ENCODE measurements around the gene CCDC157. TPM values are rescaled to one million over a fixed set of nuclear protein-coding genes. Genes with fewer than 3 reads are reported as not detected.

The CCDC157 gene
- total RNA-seq, 4 donors from 2014 or later = 0.41 to 1.4 (median 1.1) TPM

DNA sequence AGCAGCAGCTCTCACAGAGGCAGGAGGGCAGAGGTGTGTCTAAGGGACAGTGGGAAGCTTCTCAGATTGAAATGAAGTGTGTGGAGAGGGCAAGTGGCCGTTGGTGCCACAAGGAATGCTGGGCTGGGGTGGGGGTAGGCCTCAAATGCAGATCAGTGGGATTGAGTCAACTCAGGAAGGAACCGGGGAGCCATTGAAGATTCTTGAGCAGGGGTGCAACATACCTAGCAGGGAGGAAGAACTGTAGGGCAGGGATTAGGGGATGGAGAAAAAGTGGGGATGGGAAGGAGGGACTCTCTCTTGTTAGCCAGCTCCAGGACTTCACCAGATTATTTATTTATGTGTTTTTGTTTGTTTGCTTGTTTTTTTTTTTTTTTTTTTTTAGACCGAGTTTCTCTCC, 37.1 kb downstream of the CCDC157 start:
- intact Hi-C loops (cut with DNase I; ENCODE audit: low total_unique reads) (no loop called here), in situ Hi-C loops (cut with MboI; ENCODE audit: low sequenced_read_pairs in 4 of 4) (loop anchor here (5.0 to 25.0 kb wide), 6 partner anchors 88 to 282 kb away; partner anchors contain the start of genes CASTOR1 (in 1 of the 4) and OSM (in 1 of the 4))
- ATAC-seq (no peak), DNase-seq (no peak)
- H3K4me1 ChIP-seq = peaks cover 0 to 14% of the 10 kb centered on the region in 2 donors
- H3K27ac ChIP-seq = no peak overlapping the region
- H3K4me3 ChIP-seq = no peak overlapping the region
- H3K9me3 ChIP-seq = no peaks in the 10 kb centered on the region
- no peaks in the 10 kb centered on the region for H3K36me3 ChIP-seq
- H3K27me3 ChIP-seq = peaks cover 24 to 35% (median 31%) of the 10 kb centered on the region in 3 donors
- TF ChIP-seq POLR2A (IDR thresholded peaks at IDR 0.05) = no peak
- TF ChIP-seq, protein P1, sequence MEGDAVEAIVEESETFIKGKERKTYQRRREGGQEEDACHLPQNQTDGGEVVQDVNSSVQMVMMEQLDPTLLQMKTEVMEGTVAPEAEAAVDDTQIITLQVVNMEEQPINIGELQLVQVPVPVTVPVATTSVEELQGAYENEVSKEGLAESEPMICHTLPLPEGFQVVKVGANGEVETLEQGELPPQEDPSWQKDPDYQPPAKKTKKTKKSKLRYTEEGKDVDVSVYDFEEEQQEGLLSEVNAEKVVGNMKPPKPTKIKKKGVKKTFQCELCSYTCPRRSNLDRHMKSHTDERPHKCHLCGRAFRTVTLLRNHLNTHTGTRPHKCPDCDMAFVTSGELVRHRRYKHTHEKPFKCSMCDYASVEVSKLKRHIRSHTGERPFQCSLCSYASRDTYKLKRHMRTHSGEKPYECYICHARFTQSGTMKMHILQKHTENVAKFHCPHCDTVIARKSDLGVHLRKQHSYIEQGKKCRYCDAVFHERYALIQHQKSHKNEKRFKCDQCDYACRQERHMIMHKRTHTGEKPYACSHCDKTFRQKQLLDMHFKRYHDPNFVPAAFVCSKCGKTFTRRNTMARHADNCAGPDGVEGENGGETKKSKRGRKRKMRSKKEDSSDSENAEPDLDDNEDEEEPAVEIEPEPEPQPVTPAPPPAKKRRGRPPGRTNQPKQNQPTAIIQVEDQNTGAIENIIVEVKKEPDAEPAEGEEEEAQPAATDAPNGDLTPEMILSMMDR (IDR thresholded peaks at IDR 0.05 in 4 of 5, conservative IDR thresholded peaks at IDR 0.05 in 1 of 5) = no peak

DNA sequence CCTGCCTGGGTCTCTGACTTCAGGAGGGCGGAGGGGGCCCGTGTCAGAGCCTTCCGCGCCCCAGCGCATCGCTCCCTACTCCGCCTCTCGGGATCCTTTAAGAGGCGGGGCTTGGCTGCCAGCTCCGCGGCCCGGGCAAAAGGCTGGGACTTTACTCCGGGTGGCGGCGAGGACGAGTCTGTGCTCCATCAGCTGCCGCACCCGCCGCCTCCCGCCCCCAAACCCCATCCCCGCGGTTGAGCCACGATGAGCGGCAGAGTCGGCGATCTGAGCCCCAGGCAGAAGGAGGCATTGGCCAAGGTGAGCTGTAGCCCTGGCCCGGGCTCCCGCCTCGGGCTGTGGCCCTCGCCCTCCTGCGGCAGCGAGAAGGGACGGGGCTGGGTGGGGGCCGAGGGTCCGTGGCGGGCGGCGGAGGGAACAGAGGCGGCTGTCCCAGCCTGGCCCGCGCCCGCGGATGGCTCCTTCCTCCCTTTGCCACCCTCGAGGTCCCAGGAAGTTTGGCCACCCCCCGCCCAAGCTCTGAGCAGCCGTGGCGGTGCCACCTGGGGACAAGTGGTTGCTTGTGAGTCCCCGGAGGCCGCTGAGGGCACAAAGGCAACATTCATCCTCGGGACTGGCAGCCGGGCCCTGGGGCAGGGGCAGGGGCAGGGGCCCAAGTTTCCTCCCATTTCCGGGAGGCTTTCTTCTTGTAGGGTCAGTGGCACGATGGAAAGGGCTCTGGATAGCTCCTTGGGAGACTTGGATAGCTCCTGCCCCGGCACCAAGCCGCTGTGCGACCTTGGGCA, 40.3 kb downstream of the CCDC157 start, which contains the start of gene SEC14L2:
Gene SEC14L2, plus strand, starts transcription at position 148 of the 785 bp plus-strand sequence. Its CDS starts 99 bp downstream, at position 247.
- peak; percentile 33 to 48 for ATAC-seq
- in situ Hi-C loops (cut with MboI; ENCODE audit: low sequenced_read_pairs in 4 of 4) (loop anchor here (10.0 to 25.0 kb wide), 4 partner anchors 88 to 285 kb away; partner anchors contain the start of genes CASTOR1 (in 1 of the 4) and OSM (in 1 of the 4)), intact Hi-C loops (cut with DNase I; ENCODE audit: low total_unique reads) (no loop called here)
- Histone ChIP-seq H3K4me3 (peak within 1 kb of the TSS; percentile 60 to 72 (median 62)), H3K4me1 (peaks cover 0 to 14% of the 10 kb centered on the region in 2 donors), H3K27me3 (peaks cover 24 to 35% (median 31%) of the 10 kb centered on the region in 3 donors), H3K9me3 (no peaks in the 10 kb centered on the region), H3K27ac (peak within 1 kb of the TSS in 2 of 4 donors; percentile 23 to 35), H3K36me3 (no peaks in the 10 kb centered on the region)
- DNase-seq = peak; percentile 19 to 41
- TF ChIP-seq POLR2A (IDR thresholded peaks at IDR 0.05) = peak in 1 of 2 donors; percentile 21
- TF ChIP-seq, protein P1 (IDR thresholded peaks at IDR 0.05 in 4 of 5, conservative IDR thresholded peaks at IDR 0.05 in 1 of 5) = no peak

GRCh38 chr22:30397656-30398635, 41.1 kb downstream of the CCDC157 start:
- Histone ChIP-seq H3K4me3 (peak overlapping the region; percentile 60 to 72 (median 62)), H3K27ac (no peak overlapping the region), H3K36me3 (no peaks in the 10 kb centered on the region), H3K9me3 (no peaks in the 10 kb centered on the region), H3K27me3 (peaks cover 24 to 35% (median 31%) of the 10 kb centered on the region in 3 donors), H3K4me1 (peaks cover 0 to 14% of the 10 kb centered on the region in 2 donors)
- intact Hi-C loops (cut with DNase I; ENCODE audit: low total_unique reads) = no loop called here
- DNase-seq (no peak), ATAC-seq (peak in 1 of 2 donors; percentile 8)
- in situ Hi-C loops (cut with MboI; ENCODE audit: low sequenced_read_pairs in 4 of 4) = loop anchor here (10.0 to 25.0 kb wide), 4 partner anchors 87 to 286 kb away; partner anchors contain the start of genes CASTOR1 (in 1 of the 4) and OSM (in 1 of the 4)
- no peak for TF ChIP-seq POLR2A (IDR thresholded peaks at IDR 0.05)
- TF ChIP-seq, protein P1 (IDR thresholded peaks at IDR 0.05 in 4 of 5, conservative IDR thresholded peaks at IDR 0.05 in 1 of 5) = no peak

Data from gastrocnemius medialis (tissue), 4 donors.